ENCODE results near the gene RBFOX1.

- TF ChIP-seq CTCF (IDR thresholded peaks at IDR 0.05; ENCODE audit: low read length) (no peak), EZH2 (IDR thresholded peaks at IDR 0.05; ENCODE audit: borderline replicate concordance, low read length) (no peak)
Measured at GRCh38 chr16:7452090-7452489, 119.4 kb downstream of the RBFOX1 start.

Measured in OCI-LY1 (cell line).